Stomach smooth muscle (tissue), 2 donors: ENCODE data around the gene YWHAB.
"Not testable (repeated sequence)": the region's sequence is repeated elsewhere in the genome, so short reads cannot be mapped to it uniquely, and the experiment has no call there.

Experiments
- H3K27ac ChIP-seq: one replicate; pipeline ENCODE4 v1.7.0; 2013; ENCODE audit warnings: mild to moderate bottlenecking, low read length, inconsistent platforms
- H3K27me3 ChIP-seq, 2 donors: one replicate each; pipeline ENCODE4 v1.7.0; 2013; ENCODE audit warnings: low read length in 2 of 2; ENCODE audit not compliant: insufficient read depth in 2 of 2, control insufficient read depth in 1 of 2
- H3K36me3 ChIP-seq, 2 donors: one replicate each; pipeline ENCODE4 v1.7.0; 2013; ENCODE audit warnings: low read length in 2 of 2; ENCODE audit not compliant: control insufficient read depth in 2 of 2, insufficient read depth in 2 of 2
- H3K4me1 ChIP-seq: one replicate; pipeline ENCODE4 v1.7.0; 2013; ENCODE audit warnings: low read length; ENCODE audit not compliant: control insufficient read depth, insufficient read depth
- H3K4me3 ChIP-seq, 2 donors: one replicate each; pipeline ENCODE4 v1.7.0; 2013; ENCODE audit warnings: low read length in 2 of 2
- H3K9ac ChIP-seq, 2 donors: one replicate each; pipeline ENCODE4 v1.7.0; 2013; ENCODE audit warnings: low read length in 2 of 2, mild to moderate bottlenecking in 1 of 2
- H3K9me3 ChIP-seq, 2 donors: one replicate each; pipeline ENCODE4 v1.7.0; 2013; ENCODE audit warnings: low read length in 2 of 2; ENCODE audit not compliant: control insufficient read depth in 2 of 2
- donor health status: healthy.
- donor health status: Pancreatic carcinoma.

The YWHAB gene

DNA sequence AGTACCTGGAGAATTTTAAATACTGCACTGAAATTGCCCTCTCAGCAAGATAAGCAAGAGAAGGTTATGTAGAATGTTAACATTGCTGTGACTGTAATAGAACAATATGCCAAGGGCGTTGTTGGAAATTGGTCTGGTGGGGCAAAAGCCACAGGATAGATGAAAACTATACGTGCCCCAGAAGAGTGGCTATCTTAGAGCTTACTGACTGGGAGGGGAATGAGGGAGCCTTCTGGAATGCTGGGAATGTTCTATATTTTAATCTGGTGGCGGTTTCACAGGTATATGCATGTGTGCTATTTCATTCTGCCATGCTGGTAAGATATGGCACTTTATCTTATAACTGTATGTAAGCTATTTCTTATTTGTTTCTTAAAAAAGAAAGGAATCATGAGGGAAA is 35.2 kb upstream of the YWHAB start:
- Histone ChIP-seq H3K9ac (no peak overlapping the region), H3K36me3 (no peaks in the 10 kb centered on the region), H3K4me3 (no peak overlapping the region), H3K27me3 (no peaks in the 10 kb centered on the region), H3K27ac (no peak overlapping the region), H3K4me1 (no peaks in the 10 kb centered on the region), H3K9me3 (no peaks in the 10 kb centered on the region)

- Histone ChIP-seq H3K9ac (no peak overlapping the region), H3K27ac (no peak overlapping the region), H3K27me3 (no peaks in the 10 kb centered on the region), H3K36me3 (no peaks in the 10 kb centered on the region), H3K9me3 (no peaks in the 10 kb centered on the region), H3K4me1 (no peaks in the 10 kb centered on the region), H3K4me3 (no peak overlapping the region)
Observed at GRCh38 chr20:44850837-44851236, 34.7 kb upstream of the YWHAB start.

DNA sequence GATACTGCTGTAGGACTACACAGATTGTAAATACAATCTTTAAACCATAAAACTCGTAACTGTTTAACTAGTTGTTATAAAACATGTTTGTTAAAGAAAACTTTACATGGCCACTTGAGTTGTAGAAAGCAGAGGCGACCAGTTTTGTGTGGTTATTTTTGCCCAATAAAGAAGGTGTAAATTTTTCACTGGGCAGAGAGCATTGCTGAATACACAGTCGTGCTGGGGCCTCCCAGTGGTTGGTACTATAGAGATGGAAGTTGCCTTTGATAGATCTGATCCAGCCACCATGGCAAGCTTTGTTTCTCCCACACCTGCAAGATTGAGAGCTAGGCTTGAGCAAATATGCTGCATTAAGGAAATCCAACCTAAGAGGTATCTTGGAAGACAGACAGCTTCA is 34.0 kb upstream of the YWHAB start:
- Histone ChIP-seq H3K9ac (no peak overlapping the region), H3K4me1 (no peaks in the 10 kb centered on the region)

DNA sequence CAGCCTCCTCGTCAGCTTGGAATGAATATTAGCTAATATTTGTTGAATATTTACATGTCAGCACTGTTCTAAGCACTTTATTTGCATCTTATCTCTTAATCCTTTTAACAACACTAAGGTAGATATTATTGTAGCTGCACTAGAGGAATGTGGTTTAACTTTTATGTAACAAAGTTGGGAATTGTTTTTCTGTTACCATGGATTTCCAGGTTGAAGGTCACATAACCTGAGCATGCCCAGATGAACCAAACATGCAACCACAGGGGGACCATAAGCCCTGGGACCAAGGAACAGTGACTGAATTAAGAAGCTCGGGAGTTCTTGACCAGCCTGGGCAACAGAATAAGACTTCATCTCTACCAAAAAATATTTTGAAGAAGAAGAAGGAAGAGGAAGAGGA is 29.1 kb upstream of the YWHAB start:
- H3K4me1 ChIP-seq: peaks cover under 1% of the 10 kb centered on the region
- H3K36me3 ChIP-seq: no peaks in the 10 kb centered on the region
- no peaks in the 10 kb centered on the region for H3K27me3 ChIP-seq
- no peak overlapping the region for H3K4me3 ChIP-seq
- H3K9me3 ChIP-seq: no peaks in the 10 kb centered on the region
- H3K27ac ChIP-seq: no peak overlapping the region
- no peak overlapping the region for H3K9ac ChIP-seq

More for the DNA sequence above, 34.0 kb upstream of the YWHAB start:
- H3K27me3 ChIP-seq: no peaks in the 10 kb centered on the region
- H3K27ac ChIP-seq: no peak overlapping the region
- no peaks in the 10 kb centered on the region for H3K36me3 ChIP-seq
- H3K9me3 ChIP-seq: no peaks in the 10 kb centered on the region
- H3K4me3 ChIP-seq: no peak overlapping the region

DNA sequence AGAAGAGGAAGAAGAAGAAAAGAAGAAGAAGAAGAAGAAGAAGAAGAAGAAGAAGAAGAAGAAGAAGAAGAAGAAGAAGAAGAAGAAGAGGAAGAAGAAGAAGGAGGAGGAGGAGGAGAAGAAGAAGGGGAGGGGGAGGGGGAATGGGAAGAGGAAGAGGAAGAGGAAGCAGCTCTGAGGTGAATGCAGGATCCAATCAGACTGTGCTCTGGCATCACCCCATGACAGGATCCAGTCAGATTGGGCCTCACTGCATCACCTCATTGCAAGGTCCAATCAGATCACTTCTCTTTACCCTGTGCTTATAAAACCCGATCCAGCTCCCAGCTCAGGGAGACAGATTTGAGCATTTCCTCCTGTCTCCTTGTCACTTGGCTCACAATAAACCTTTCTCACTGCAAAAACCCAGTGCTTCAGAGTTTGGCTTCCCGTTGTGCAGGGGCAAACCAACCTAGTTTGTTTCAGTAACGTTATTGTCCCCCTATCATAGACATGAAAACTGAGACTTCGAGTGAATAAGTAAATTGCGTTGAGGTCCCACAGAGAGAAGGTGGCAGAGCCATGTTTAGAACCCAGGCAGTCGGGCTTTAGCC is 28.6 kb upstream of the YWHAB start:
- Histone ChIP-seq H3K36me3 (no peaks in the 10 kb centered on the region), H3K27me3 (no peaks in the 10 kb centered on the region), H3K9ac (no peak overlapping the region), H3K4me1 (peaks cover 5% of the 10 kb centered on the region), H3K4me3 (no peak overlapping the region), H3K9me3 (no peaks in the 10 kb centered on the region), H3K27ac (no peak overlapping the region)

DNA sequence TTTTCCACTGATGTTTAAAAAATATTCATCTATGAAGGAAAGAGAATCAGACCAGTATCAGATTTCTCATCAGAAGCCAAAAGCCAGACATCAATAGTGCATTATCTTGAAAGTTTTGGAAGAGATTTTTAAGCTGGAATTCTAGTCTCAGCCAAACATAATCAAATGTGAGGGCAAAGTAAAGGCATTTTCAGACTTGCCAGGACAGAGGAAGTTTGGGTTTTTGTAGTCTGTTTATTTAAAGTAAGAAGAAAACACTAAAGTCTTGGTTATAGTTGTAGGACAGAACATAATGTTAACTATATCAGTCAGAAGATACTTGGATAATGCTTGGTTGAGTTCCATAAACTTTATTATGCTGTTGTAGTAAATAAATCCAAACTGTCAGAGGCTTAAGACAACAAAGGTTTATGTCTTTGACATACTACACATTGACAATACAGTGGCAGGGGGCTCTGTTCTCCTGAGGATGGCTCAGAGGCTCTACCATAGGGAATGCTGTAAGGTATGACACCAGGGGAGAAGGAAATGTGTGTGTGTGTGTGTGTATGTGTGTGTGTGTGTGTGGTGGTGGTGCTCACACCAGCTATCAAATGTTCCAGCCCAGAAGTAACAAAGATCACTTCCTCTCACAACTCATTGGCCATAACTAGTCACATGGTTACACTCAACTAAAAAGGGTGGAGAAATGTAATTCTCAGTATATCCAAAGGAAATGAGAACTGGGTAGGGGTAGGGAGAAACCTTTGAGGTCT is 26.7 kb upstream of the YWHAB start:
- Histone ChIP-seq H3K27ac (no peak overlapping the region), H3K4me3 (no peak overlapping the region), H3K9me3 (no peaks in the 10 kb centered on the region), H3K9ac (no peak overlapping the region), H3K36me3 (no peaks in the 10 kb centered on the region), H3K27me3 (no peaks in the 10 kb centered on the region), H3K4me1 (peaks cover 12% of the 10 kb centered on the region)

DNA sequence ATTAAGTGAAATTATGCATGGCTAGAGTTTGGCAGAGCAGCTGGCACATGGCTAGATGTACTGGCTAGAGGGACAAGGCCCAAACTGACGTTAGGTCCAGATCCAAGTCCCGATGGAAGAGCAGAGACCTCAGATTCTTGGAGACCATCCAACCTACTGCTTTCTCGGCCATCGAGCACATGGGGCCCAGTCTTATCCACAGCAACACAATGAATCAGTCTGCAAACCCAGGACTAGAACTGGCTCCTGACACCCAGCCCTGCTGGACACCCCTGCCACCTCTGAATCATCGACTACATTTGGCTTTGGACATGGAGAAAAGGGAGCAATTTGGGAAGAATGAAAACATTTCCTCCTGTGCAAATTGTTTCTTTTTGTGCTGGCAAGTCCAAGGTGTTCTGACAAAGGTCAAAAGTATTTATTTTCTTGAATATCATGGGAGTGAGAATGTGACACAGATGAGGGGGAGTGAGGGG is 23.9 kb upstream of the YWHAB start:
- H3K27me3 ChIP-seq: no peaks in the 10 kb centered on the region
- H3K9ac ChIP-seq: no peak overlapping the region
- H3K4me1 ChIP-seq: peaks cover 12% of the 10 kb centered on the region
- H3K9me3 ChIP-seq: no peaks in the 10 kb centered on the region
- no peak overlapping the region for H3K27ac ChIP-seq
- no peaks in the 10 kb centered on the region for H3K36me3 ChIP-seq
- H3K4me3 ChIP-seq: no peak overlapping the region

GRCh38 chr20:44862286-44862685 is 23.2 kb upstream of the YWHAB start:
- Histone ChIP-seq H3K9me3 (no peaks in the 10 kb centered on the region), H3K4me3 (no peak overlapping the region), H3K4me1 (peaks cover 12% of the 10 kb centered on the region), H3K27me3 (peaks cover 0 to 2% of the 10 kb centered on the region in 2 donors), H3K9ac (peak overlapping the region in 1 of 2 donors; percentile 29), H3K27ac (no peak overlapping the region), H3K36me3 (no peaks in the 10 kb centered on the region)

- H3K36me3 ChIP-seq, H3K9ac ChIP-seq, H3K4me3 ChIP-seq, H3K27ac ChIP-seq, H3K9me3 ChIP-seq, H3K27me3 ChIP-seq: not testable (repeated sequence)
- peaks cover 12% of the 10 kb centered on the region for H3K4me1 ChIP-seq
Observed at GRCh38 chr20:44863365-44864084, 22.0 kb upstream of the YWHAB start.

DNA sequence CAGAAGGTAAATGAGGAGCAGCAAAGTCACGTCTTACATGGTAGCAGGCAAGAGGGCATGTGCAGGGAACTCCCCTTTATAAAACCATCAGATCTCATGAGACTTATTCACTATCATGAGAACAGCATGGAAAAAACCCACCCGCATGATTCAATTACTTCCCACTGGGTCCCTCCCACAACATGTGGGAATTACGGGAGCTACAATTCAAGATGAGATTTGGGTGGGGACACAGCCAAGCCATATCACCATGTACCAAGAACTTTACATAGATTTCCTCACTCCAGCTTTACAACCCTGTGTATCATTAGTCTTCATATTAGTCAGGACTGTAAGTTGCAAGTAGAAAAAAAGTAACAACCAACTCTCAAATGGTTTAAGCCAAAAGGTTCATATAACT is 21.0 kb upstream of the YWHAB start:
- H3K9me3 ChIP-seq, H3K27me3 ChIP-seq, H3K27ac ChIP-seq, H3K9ac ChIP-seq, H3K36me3 ChIP-seq, H3K4me3 ChIP-seq: not testable (repeated sequence)
- H3K4me1 ChIP-seq: peaks cover 12% of the 10 kb centered on the region
